ENCODE data around the gene NEK9.
"Not testable (repeated sequence)": the region's sequence is repeated elsewhere in the genome, so short reads cannot be mapped to it uniquely, and the experiment has no call there.

NEK9 gene

DNA sequence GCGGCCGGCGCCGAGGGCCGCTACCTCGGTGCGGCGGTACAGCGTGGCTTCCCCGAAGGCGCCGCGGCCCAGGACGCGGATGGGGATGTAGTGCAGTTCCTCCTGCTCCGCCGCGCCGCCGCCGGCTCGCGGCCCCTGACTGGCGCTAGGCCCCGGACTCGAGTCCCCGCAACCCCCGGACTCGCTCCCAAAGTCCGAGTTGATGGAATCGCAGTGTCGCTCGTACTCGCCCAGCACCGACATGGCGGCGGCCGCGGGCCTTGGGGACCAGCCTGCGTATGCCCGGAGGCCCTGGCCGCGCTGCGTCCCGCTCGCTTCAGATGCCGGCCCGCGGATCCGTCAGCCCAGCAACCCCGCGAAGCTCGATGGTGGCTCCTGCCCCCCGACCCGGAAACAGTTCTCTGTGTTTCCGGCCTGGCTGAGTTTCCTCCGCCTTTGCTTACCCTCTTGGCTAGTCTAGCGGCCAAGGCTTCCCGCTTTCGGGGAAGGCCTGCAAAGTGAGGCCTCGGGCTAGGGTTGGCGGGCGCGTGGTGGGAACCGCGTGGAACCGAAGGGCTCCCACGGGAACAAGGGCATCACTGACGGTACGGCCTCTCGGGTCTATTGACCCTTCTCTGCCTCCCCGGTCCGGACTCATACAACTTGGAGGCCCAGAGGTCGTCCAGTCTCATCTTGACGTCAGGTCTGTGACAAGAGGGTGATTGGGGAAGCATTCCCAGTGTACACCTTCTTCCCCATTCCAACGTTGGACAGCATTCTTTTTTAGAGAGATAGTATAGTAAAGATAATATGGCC lies at the start of gene NEK9:
TSS of gene NEK9 (minus strand) at position 370 of the 795 bp plus-strand sequence. CDS start at position 243, 127 bp downstream.
- in situ Hi-C loops (cut with HindIII; ENCODE audit: low sequenced_read_pairs) = loop anchor here (5.0 kb wide), 1 partner anchor 175 kb away; no protein-coding TSS in a partner anchor

DNA sequence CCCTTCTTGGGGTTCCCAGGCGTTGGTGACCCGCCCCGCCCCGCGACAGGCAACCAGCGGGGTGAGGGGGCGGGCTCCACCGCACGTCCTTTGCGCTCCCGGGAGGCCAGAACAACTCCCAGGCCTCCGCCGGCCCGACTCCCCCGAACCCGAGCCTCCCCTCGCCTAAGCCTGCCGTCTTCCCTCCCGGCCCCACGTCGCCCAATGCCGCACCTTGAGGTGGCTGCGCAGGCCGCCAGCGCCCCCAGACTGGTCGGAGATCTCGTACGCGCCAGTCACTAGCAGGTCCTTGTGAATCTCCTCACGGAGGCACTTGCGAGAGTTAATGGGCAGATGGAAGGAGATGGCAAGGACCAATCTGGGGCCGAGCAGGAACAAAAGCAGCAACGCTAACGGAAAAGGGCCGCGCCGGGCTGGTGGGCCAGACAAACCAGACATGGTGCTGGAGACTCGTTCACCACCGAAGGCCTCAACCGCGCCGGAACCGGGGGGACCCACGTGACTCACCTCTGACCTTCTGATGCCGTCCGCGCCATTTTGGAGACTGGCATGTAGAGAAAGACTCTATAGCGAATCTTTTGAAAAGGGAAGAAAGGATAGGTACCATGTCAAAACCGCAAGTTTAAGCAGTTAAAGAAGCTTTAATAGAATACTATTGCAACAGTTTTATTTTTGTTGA lies 49.4 kb upstream of the NEK9 start, which contains the start of gene TMED10:
TSS of gene TMED10 (minus strand) at position 471 of the 679 bp plus-strand sequence. CDS start at position 438, 33 bp downstream.
- in situ Hi-C loops (cut with HindIII; ENCODE audit: low sequenced_read_pairs) = loop anchor here (5.0 kb wide), 1 partner anchor 34 kb away; no protein-coding TSS in a partner anchor

DNA sequence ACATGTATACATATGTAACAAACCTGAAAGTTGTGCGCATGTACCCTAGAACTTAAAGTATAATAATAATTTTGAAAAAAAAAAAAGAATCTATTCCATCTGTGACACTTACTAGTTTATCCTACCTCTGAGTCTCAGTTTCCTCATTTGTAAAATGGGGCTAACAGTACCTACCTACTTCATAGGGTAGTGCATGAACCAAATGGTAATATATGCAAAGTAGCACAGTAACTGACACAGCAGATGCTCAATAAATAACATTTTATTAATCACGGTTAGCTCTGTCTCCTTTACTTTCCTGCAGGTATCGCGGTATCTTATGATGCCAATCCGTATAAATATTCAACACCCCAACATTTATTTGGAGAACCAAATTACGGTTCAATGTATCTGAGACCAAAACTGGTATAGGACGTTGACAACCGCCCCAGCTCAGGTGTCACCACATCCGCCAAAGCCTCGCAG lies 48.9 kb upstream of the NEK9 start:
- in situ Hi-C loops (cut with HindIII; ENCODE audit: low sequenced_read_pairs) = loop anchor here (5.0 kb wide), 1 partner anchor 33 kb away; no protein-coding TSS in a partner anchor

DNA sequence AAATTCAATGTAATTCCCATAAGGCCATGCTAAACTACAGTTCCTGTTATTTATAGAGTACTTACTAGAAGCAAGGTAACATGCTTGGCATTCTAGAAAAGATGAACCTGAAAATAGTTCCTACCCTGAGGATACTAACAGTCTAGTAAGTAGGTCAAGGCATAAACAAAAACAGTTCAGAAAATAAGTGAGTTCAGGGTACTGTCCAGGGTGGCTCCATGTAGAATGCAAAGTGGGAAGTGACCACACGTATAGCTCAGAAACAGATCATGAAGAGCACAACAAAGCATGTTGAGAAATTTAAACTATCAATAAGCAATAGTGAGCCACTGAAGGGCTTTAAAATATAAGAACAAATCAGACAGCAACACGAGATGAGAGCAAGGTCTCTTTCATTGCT lies 47.2 kb upstream of the NEK9 start:
- in situ Hi-C loops (cut with HindIII; ENCODE audit: low sequenced_read_pairs) = no loop called here

DNA sequence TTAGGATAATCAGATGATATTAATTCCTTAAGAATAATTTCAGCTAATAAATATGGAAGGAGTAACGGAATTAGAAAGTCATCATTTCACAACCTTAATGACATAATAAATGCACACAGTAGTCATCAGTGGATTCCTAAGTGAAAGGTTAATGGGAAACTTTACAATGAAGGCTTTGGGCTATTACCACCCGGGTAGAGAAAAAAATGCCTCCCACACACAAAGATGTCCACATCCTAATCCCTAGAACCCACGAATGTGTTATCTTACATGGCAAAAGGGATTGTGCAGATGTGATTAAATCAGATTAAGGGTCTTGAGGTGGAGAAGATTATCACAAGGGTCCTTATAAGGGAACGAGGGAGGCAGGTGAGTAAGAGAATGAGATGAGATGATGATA lies 43.9 kb upstream of the NEK9 start:
- in situ Hi-C loops (cut with HindIII; ENCODE audit: low sequenced_read_pairs) = no loop called here

DNA sequence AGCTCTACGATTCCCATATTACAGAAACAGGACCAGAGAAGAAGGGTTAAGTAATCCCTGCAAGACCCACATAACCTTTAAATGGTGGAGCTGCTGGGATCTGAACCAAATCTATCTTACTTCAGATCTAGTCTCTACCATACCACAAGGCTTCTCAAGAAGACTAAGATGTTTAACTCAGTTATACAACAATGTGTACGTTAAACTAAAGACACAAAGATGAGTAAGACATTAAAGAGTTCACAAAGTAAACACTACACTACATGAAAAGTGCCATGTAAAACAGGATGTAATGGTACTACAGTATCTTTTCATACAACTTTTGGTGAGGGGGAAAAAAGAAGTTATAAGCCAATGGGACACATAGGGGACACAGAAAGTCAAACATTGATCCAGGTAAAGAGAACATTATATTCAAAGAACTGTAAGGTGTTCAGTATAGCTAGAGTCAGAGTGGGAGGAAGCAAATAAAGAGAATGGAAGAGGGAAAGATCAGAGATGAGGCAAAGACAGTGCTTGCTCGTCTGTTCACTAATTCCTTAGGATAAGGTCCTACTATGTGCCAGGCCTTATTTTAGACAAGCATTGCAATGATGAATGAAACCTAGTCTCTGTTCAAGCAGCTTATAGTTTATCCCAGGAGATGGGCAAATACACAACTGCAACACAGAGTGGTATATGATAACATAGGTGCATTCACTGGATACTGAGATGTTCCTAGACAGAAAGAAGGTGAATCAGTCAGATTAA lies 41.9 kb upstream of the NEK9 start:
- in situ Hi-C loops (cut with HindIII; ENCODE audit: low sequenced_read_pairs) = no loop called here

DNA sequence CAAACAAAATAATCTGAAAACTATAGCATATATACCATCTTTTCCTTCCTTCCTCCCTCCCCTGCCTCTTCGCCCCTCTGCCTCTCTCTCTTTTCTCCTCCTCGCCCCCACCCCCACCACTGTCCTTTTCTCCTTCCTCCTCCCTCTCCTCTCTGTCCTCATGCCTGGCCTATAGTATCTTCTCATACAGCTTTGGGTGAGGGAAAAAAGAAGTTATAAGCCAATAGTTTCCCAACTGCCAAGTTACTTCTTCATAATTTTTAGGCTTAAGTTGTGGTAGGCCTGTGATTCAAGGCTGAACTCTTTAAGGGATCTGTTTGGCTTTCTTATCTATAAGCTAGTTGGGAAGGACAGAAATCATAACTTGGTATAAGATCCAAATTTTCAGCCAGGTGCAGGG lies 40.5 kb upstream of the NEK9 start:
- in situ Hi-C loops (cut with HindIII; ENCODE audit: low sequenced_read_pairs) = no loop called here

DNA sequence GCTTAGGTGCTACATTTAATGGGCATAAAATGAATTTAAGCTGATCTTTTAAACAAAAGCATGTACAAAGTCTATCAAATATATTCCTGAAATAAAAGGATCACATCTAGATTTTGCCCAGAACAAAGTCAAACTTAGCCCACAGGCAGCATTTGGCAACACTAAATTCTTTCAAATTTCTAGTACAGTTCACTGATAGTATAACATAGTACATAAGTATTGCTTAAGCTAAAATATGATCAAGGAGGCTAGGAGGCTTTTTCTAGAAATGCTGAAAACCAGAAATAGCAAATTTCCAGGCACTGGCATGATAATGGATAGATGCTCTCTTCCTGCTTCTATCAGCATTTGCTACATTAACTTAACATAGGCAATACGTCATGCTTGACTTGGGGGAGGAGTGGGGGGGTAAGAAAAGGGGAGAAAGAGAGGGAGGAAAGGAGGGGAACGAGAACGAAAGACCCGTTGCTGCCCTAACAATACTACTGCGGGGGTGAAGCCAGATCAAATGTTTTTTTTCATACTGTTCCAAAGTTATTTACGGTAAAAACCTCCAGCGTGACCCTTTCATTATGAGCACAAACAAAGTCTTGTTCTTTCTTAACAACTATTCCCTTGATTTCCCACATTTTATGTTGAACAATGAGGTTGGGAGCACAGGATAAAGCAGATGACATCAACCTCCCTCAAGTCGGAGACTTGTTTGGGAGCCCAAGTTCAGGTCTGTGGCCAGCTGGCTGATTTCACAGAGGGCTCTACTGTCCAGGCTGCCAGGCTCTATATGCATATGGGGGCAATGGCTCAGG lies 38.9 kb upstream of the NEK9 start:
- in situ Hi-C loops (cut with HindIII; ENCODE audit: low sequenced_read_pairs) = no loop called here

DNA sequence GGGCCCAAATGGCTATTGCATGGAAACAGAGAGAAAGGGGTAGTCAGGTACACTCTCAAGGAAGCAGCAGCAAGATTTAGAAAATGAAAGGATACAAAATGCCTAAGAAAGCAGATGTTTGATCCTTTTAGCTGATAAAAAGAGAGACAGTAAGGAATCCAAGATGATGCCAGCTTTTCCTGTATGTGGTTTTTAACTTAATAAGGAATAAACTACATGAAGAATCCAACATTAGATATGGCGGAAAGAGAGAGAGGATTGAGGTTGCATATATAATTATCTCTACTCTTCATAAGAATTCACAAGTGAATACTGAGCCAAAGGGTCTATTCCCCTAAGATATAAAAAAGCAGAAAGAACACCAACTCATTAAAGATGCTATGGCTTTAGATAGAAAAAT lies 38.0 kb upstream of the NEK9 start:
- in situ Hi-C loops (cut with HindIII; ENCODE audit: low sequenced_read_pairs) = no loop called here

DNA sequence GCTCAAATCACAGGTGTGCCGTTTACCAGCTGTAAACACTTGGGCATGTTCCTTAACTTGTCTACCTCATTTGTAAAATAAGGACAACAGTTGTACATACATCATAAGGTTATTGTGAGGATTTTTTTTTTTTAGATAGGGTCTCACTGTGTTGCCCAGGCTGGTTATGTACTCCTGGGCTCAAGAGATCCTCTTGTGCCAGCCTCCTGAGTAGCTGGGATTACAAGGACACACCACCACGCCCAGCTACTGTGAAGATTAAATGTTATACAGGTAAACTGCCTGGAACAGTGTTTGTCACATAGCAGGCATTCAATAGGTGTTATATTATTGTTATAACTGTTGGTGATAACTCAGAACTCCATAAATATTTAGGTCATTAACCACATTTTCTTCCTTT lies 36.8 kb upstream of the NEK9 start:
- in situ Hi-C loops (cut with HindIII; ENCODE audit: low sequenced_read_pairs) = no loop called here

DNA sequence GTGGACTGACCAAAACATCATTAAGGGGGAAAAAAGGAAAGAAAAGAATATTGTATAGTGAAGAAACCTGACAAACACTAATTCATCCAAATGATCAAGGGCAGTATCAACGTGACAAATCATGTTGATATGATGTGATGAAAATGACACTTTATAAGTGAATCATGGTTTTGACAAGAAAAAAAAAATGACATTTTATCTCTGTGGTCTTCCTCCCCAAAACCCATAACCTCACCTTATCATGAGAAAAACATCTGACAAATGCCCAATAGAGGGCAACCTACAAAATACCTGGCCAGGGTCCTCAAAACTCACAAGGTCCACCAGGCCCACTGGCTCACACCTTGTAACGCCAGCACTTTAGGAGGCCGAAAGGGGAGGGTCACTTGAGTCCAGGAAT lies 35.8 kb upstream of the NEK9 start:
- in situ Hi-C loops (cut with HindIII; ENCODE audit: low sequenced_read_pairs) = no loop called here

DNA sequence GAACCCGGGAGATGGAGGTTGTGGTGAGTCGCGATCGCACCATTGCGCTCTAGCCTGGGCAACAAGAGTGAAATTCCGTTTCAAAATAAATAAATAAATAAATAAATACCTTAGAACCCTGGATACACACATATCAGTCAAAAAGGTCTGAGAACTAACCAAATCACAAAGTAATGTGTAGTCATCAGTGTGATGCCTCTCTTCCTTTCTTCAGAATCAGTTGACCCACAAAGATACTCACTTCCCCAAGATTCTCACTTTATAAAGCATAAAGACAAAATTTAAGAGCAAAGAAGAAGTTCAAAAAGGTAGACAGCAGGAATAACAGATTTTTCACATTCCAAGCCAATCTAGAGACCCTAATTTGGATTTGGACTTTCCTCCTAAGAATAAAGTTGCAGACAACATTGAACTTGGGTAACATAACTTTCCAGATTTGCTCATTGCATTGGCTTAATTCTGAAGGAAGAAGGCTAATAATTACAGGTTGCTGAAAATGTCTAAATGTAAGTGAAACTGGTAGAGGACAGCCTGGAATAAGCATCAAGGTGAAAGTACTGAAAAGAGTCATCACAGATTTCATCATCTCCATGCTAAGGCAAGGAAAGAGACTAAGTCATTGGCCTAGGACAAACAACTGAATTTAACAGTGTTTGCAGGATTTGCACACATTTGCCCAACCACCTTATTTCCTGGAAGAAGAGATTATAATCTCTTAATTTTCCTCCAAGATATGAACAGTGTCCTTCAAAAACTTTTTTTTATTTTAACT lies 32.2 kb upstream of the NEK9 start:
- in situ Hi-C loops (cut with HindIII; ENCODE audit: low sequenced_read_pairs) = no loop called here

DNA sequence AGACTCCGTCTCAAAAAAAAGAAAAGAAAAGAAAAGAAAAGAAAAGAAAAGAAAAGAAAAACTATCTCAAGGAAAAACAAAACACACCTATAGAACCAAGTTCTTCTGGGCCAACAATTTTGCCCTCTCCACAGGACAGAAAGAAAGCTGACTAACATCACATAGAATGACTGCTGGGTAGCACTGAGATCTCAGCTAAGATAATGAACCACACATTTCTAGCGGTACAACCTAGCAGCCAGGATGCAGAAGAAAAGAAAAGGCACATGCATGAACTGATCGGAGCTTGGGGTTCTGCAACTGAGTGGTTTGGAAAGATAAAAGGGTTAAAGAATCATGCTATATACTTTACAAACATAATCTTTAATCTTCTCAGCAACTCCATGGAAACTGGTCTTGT lies 30.1 kb upstream of the NEK9 start:
- in situ Hi-C loops (cut with HindIII; ENCODE audit: low sequenced_read_pairs) = no loop called here

DNA sequence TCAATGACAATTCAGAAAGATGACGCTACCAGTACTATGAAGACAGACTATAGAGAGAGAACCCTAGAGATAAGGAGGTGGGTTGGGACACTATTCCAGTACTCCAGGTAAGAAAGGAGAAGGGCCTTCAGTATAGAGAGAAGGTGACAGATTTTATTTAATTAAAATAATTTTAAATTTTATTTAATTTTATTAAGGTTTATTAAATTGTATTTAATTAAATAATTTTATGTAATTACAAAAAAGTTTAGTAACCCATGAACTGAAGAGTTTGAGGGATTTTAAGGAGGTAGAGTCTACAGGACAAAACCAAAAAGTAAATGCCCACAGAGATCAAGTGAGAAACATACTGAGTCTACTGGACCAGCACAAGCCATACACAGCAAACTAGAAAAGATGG lies 29.3 kb upstream of the NEK9 start:
- in situ Hi-C loops (cut with HindIII; ENCODE audit: low sequenced_read_pairs) = no loop called here

DNA sequence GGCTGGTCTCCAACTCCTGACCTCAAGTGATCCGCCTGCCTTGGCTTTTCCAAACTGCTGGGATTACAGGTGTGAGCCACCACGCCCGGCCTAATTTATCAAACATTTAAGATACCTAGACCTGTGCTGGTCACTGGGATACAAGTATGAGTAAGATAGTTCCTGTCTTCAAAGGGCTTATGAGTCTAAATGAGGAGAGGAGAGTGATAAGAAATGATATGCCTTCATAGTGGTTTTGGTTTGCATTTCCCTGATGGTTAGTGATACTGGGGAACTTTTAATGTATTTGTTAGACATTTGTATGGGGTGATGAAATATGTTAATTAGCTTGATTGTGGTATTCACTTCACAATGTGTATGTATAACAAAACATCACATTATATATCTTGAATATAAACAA lies 28.3 kb upstream of the NEK9 start:
- in situ Hi-C loops (cut with HindIII; ENCODE audit: low sequenced_read_pairs) = no loop called here

DNA sequence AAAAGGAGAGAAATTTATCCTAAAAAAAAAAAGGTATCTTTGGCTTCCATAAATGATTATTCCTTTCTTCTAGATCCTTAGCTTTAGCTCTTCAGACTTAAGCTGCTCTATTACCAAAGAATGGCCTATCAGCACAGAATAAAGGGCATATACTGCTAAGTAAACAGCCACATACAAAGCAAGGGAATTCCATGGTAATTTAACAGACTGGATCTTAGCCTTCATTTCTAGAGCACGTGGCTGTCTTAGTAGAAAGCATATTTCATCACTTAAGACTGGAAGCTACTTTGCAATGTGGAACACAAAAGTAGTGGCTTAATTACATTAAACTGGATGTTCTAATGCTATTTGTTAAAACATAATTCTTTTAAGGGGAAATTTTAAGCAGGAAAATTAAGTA lies 26.4 kb upstream of the NEK9 start:
- in situ Hi-C loops (cut with HindIII; ENCODE audit: low sequenced_read_pairs) = no loop called here

DNA sequence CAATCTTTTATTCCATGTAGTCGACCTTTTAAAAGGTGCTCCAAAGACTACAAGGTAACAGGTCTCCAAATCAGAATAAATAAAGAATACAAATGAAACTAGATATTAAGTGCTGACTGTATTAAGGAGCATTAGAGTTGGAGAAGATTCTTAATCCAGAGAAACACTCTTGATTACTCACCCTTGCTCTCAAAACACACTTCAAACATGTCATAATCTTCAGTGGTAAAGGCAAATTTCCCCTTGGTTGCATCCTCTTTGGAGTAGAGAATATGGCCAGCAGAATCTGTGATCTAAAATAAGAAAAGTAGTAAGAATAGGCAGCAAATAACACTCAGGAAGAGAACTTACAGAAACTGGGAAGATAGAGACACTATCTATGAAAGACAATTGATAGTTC lies 25.0 kb upstream of the NEK9 start:
- in situ Hi-C loops (cut with HindIII; ENCODE audit: low sequenced_read_pairs) = no loop called here

DNA sequence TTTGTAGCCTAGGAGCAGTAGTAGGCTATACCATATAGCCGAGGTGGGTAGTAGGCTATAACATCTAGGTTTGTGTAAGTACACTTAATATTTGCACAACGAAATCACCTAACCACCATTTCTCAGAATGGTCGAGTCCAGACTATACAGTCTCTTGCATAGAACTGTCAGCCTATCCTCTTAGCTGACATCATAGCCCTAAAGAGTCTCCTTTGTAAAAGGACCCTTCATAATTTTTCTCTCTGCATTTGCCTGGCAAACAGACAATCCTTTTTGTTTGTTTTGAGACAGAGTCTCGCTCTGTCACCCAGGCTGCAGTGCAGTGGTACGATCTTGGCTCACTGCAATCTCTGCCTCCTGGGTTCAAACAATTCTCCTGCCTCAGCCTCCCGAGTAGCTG lies 23.8 kb upstream of the NEK9 start:
- in situ Hi-C loops (cut with HindIII; ENCODE audit: low sequenced_read_pairs) = not testable (repeated sequence)

DNA sequence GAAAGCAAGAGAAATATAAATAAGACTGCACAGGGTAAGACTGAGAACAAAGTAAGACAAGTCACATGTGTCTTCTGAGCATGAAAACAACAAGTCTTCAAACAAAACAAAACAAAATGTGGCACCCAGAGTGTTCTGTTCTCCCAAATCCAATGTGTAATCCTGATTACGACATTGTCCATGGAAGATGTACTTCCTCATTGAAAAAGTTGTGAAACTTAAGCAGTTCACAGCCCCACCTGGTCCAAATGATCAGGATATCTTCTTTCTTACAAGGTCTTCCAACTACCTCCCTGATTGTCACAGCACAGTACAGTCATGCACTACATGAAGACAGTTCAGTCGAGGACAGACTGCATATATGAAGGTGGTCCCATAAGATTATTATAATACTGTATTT lies 23.3 kb upstream of the NEK9 start:
- in situ Hi-C loops (cut with HindIII; ENCODE audit: low sequenced_read_pairs) = no loop called here

Measured in DLD1 (cell line).